A549 (cell line): ENCODE results near the gene COMMD9. TPM values are rescaled to one million over a fixed set of nuclear protein-coding genes. Genes with fewer than 3 reads are reported as not detected.
A peak's percentile ranks its signal among the peaks of the same experiment; 100 is the strongest.

Source experiments
- ATAC-seq, 2 experiments: fragments of 200-7000 bp in 1 of 2; fragments of >200 bp in 1 of 2; cut with Nextera tagmentation in 1 of 2; cut with Tn5 transposase in 1 of 2; 3 replicates each; pipeline versions ENCODE4 v1.8.0 to v1.9.1; 2018 to 2020; ENCODE audit warnings: mild to moderate bottlenecking in 1 of 2, moderate library complexity in 1 of 2
- CTCF ChIA-PET: fragments of 300-600 bp; sonication (Branson Sonifier 250); formaldehyde crosslinking; extraction: SDS; loops from one replicate; lab custom pipeline; 2021; ENCODE audit warnings: antibody characterized with exemption, inconsistent platforms; lab: Yijun Ruan, JAX
- POLR2A ChIA-PET: fragments of 350-600 bp; formaldehyde crosslinking; extraction: SDS; loops from one replicate; lab custom pipeline; 2021; ENCODE audit warnings: antibody characterized with exemption, inconsistent platforms; lab: Yijun Ruan, JAX
- DNase-seq, 2 experiments: peaks; one replicate each; pipeline versions ENCODE4 v3.0.0 to v3.0.0-alpha.2; 2011 to 2016; ENCODE audit warnings: low read depth in 1 of 2, low spot score in 1 of 2
- FAIRE-seq: peaks from 2 replicates; lab custom pipeline; 2011; peaks lifted over from hg19 to GRCh38; lab: Jason Lieb, UNC
- H3K27ac ChIP-seq, 2 experiments: fragments of >200 bp; sonication (Bioruptor Twin); formaldehyde crosslinking; 3 replicates each; pipeline ENCODE4 v1.5.1; 2016 to 2017
- H3K4me1 ChIP-seq: fragments of >200 bp; sonication (Bioruptor Twin); formaldehyde crosslinking; 3 replicates; pipeline ENCODE4 v1.6.1; 2016
- H3K4me2 ChIP-seq: fragments of >200 bp; sonication (Bioruptor Twin); formaldehyde crosslinking; 3 replicates; pipeline ENCODE4 v1.6.1; 2016
- H3K4me3 ChIP-seq: fragments of >200 bp; sonication (Bioruptor Twin); formaldehyde crosslinking; 3 replicates; pipeline ENCODE4 v1.5.1; 2016
- H3K9me3 ChIP-seq: fragments of >200 bp; sonication (Bioruptor Twin); formaldehyde crosslinking; 3 replicates; pipeline ENCODE4 v1.6.1; 2016
- BHLHE40 ChIP-seq: IDR thresholded peaks from 2 replicates; pipeline ENCODE4 v1.6.1; 2012; ENCODE audit warnings: low read depth, low read length, inconsistent platforms
- CHD2 ChIP-seq: fragments of 150-350 bp; IDR thresholded peaks from 2 replicates; pipeline ENCODE4 v1.6.1; 2014; ENCODE audit warnings: low read length; ENCODE audit not compliant: partially characterized antibody
- FOSB ChIP-seq: fragments of 250-450 bp; sonication (Bioruptor Pico); IDR thresholded peaks from 2 replicates; pipeline ENCODE4 v1.5.0; 2020; ENCODE audit warnings: mild to moderate bottlenecking, moderate library complexity
- FOSL2 ChIP-seq, 2 experiments: fragments of 450-650 bp in 1 of 2; fragments of >200 bp in 1 of 2; sonication (Bioruptor Twin) in 1 of 2; formaldehyde crosslinking; IDR thresholded peaks; 2 replicates each; pipeline versions ENCODE4 v1.5.0 to v1.6.1; 2016 to 2020; ENCODE audit warnings: mild to moderate bottlenecking in 1 of 2, moderate library complexity in 1 of 2
- HDAC2 ChIP-seq: fragments of 200-600 bp; sonication (generic); IDR thresholded peaks from 2 replicates; pipeline ENCODE4 v1.6.1; 2016
- HES2 ChIP-seq: fragments of >200 bp; sonication (Bioruptor Twin); formaldehyde crosslinking; IDR thresholded peaks from 2 replicates; pipeline ENCODE4 v1.6.1; 2016
- HEYL ChIP-seq: fragments of 250-450 bp; sonication (Bioruptor Pico); IDR thresholded peaks from 2 replicates; pipeline ENCODE4 v1.8.0; 2021; ENCODE audit warnings: mild to moderate bottlenecking, moderate library complexity
- HOXA7 ChIP-seq: fragments of 250-450 bp; sonication (Bioruptor Pico); IDR thresholded peaks from 2 replicates; pipeline ENCODE4 v1.5.0; 2020; ENCODE audit warnings: mild to moderate bottlenecking, moderate library complexity
- HOXB13 ChIP-seq: fragments of 250-450 bp; sonication (Bioruptor Pico); IDR thresholded peaks from 2 replicates; pipeline ENCODE4 v1.5.0; 2020; ENCODE audit warnings: low read depth, mild to moderate bottlenecking, moderate library complexity
- JUN ChIP-seq, 2 experiments: fragments of >200 bp; sonication (Bioruptor Twin); formaldehyde crosslinking; IDR thresholded peaks; 2 replicates in 1 of 2; 3 replicates in 1 of 2; pipeline ENCODE4 v1.6.1; 2016 to 2017
- KDM1A ChIP-seq: fragments of 200-600 bp; sonication (generic); IDR thresholded peaks from 2 replicates; pipeline ENCODE4 v1.6.1; 2016; ENCODE audit warnings: low read depth, mild to moderate bottlenecking
- KDM5A ChIP-seq: fragments of 200-600 bp; sonication (generic); IDR thresholded peaks from 2 replicates; pipeline ENCODE4 v1.6.1; 2016; ENCODE audit warnings: antibody characterized with exemption, mild to moderate bottlenecking
- MAX ChIP-seq: IDR thresholded peaks from 2 replicates; pipeline ENCODE4 v1.6.1; 2012
- NFE2L2 ChIP-seq: fragments of 150-350 bp; conservative IDR thresholded peaks from 2 replicates; pipeline ENCODE4 v1.6.1; 2014; ENCODE audit warnings: low read length
- NPAS2 ChIP-seq: fragments of 250-450 bp; sonication (Bioruptor Pico); IDR thresholded peaks from 2 replicates; pipeline ENCODE4 v1.8.0; 2022; ENCODE audit warnings: mild to moderate bottlenecking, moderate library complexity, borderline replicate concordance
- PHF8 ChIP-seq: fragments of 200-600 bp; sonication (generic); IDR thresholded peaks from 2 replicates; pipeline ENCODE4 v1.6.1; 2016; ENCODE audit warnings: low read depth, mild to moderate bottlenecking, antibody characterized with exemption, moderate library complexity, borderline replicate concordance
- POLR2A ChIP-seq: IDR thresholded peaks from 2 replicates; pipeline ENCODE4 v1.6.1; 2012; ENCODE audit warnings: mild to moderate bottlenecking, low read length
- TP53 ChIP-seq: fragments of 250-450 bp; sonication (Bioruptor Pico); IDR thresholded peaks from 2 replicates; pipeline ENCODE4 v1.5.0; 2021; ENCODE audit warnings: mild to moderate bottlenecking, moderate library complexity
- USF2 ChIP-seq: fragments of 450-650 bp; IDR thresholded peaks from 2 replicates; pipeline ENCODE4 v1.6.1; 2014; ENCODE audit warnings: antibody characterized with exemption
- ZFP36 ChIP-seq: fragments of 450-650 bp; IDR thresholded peaks from 2 replicates; pipeline ENCODE4 v1.6.1; 2014; ENCODE audit warnings: borderline replicate concordance; ENCODE audit not compliant: partially characterized antibody
- WGBS: methylation state at CpG from one replicate; pipeline ENCODE4 v1.1.6; 2017; ENCODE audit errors: missing lambda C conversion rate; 5-methylcytosine and 5-hydroxymethylcytosine counted together
- polyA minus RNA-seq: library from RNA; depleted of rRNA, polyadenylated mRNA; stranded (reverse); fragments of >200 nt; gene quantifications from 2 replicates; pipeline ENCODE4 v1.2.3, GENCODE V29; 2011; rRNA and poly(A)+ RNA removed
- polyA plus RNA-seq, 4 experiments: library from polyadenylated mRNA; depleted of rRNA in 3 of 4; stranded (reverse); fragments of >200 nt; fragmentation: RNase III in 1 of 4; extraction: RNeasy Plus Mini Kit Qiagen cat#74134 plus additional on column Dnase treatment in 1 of 4; gene quantifications; 2 replicates in 3 of 4; 3 replicates in 1 of 4; pipeline ENCODE4 v1.2.3, GENCODE V29; 2011 to 2017
- TF ChIP-seq, protein P1 (sequence below): fragments of >200 bp; sonication (Bioruptor Twin); formaldehyde crosslinking; IDR thresholded peaks from 3 replicates; pipeline ENCODE4 v1.6.1; 2016
- TF ChIP-seq, protein P2 (sequence below): fragments of 250-450 bp; sonication (Bioruptor Pico); IDR thresholded peaks from 2 replicates; pipeline ENCODE4 v1.5.0; 2021; ENCODE audit warnings: mild to moderate bottlenecking, moderate library complexity, borderline replicate concordance
- TF ChIP-seq, protein P3 (sequence below): IDR thresholded peaks from 2 replicates; pipeline ENCODE4 v1.6.1; 2012; ENCODE audit warnings: low read depth, borderline replicate concordance

The COMMD9 gene
- polyA plus RNA-seq (2011; rRNA removed) (37.3 and 44.3 TPM in 2 replicates), polyA plus RNA-seq (2017; fragmentation: RNase III; extraction: RNeasy Plus Mini Kit Qiagen cat#74134 plus additional on column Dnase treatment) (33.5 to 36.3 TPM (median 36.0 TPM) in 3 replicates), polyA minus RNA-seq (35.9 and 52.2 TPM in 2 replicates)
- polyA plus RNA-seq (2012; cell fraction: cytosol; rRNA removed), result 54.1 and 66.7 TPM in 2 replicates
- polyA plus RNA-seq (2012; cell fraction: nucleus; rRNA removed), result 29.8 and 38.9 TPM in 2 replicates

GRCh38 chr11:36289226-36289852 is at the start of gene COMMD9:
Gene COMMD9, minus strand, starts transcription at chr11:36289424. Its CDS starts 12 bp downstream, at chr11:36289412.
- ATAC-seq (peak; percentile 96 to 99), FAIRE-seq (no peak), DNase-seq (peak; percentile 94)
- Histone ChIP-seq H3K27ac (peak within 1 kb of the TSS; percentile 70 to 85), H3K9me3 (no peaks in the 10 kb centered on the region), H3K4me2 (peak within 1 kb of the TSS; percentile 97), H3K4me3 (peak within 1 kb of the TSS; percentile 98), H3K4me1 (peaks cover 6% of the 10 kb centered on the region; the same call in 1 of the 3 replicates)
- TF ChIP-seq POLR2A (peak; percentile 48), FOSB (CRISPR knock-in tag) (no peak), USF2 (peak; percentile 99), PHF8 (peak; percentile 79; the same call in 1 of the 2 replicates), HOXB13 (CRISPR knock-in tag) (no peak), FOSL2 (IDR thresholded peaks at IDR 0.05) (no peak), FOSL2 (CRISPR knock-in tag; IDR thresholded peaks at IDR 0.05) (peak; percentile 39), HEYL (0 out of 2 replicates have a peak, but pooled peaks have one; percentile 25), NPAS2 (CRISPR knock-in tag) (peak; percentile 91), HDAC2 (peak; percentile 95), BHLHE40 (no peak), MAX (peak; percentile 73), CHD2 (peak; percentile 53), KDM5A (peak; percentile 99), JUN (IDR thresholded peaks at IDR 0.05) (peak in 1 of 2 experiments; percentile 64; a peak in 2 of 5 replicates), NFE2L2 (no peak), ZFP36 (no peak)
- TF ChIP-seq, protein P1, sequence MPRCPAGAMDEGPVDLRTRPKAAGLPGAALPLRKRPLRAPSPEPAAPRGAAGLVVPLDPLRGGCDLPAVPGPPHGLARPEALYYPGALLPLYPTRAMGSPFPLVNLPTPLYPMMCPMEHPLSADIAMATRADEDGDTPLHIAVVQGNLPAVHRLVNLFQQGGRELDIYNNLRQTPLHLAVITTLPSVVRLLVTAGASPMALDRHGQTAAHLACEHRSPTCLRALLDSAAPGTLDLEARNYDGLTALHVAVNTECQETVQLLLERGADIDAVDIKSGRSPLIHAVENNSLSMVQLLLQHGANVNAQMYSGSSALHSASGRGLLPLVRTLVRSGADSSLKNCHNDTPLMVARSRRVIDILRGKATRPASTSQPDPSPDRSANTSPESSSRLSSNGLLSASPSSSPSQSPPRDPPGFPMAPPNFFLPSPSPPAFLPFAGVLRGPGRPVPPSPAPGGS, result no peak
- 4% methylated on average over 13 of the region's 31 CpGs for WGBS
- ChIA-PET POLR2A (interaction anchor here (1.0 kb wide), 1 partner anchor 10 kb away, joined by 7 read pairs; no protein-coding TSS in a partner anchor), CTCF (interaction anchor here (0.8 to 10.6 kb wide), 9 partner anchors 10 to 467 kb away, joined by 3 to 182 read pairs (median 3); partner anchors contain the start of gene TRAF6)

DNA sequence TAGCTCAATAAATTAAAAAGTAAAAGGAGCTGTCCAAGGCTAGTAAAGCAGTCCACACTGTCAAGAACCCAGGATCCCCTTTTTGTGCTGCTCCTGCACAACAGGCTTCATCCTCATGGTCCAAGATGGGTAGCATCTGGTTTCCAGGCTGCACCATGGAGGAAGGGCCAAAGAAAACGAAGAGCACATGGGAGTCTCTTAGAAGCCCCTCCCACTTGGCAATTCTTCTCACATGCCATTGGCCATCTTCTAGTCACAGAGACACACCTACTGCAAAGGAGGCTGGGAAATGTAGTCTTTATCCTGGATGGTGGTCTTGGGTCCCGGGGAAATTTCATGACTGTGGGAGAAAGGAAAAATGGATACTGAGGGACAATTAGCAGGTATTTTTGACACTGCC is 44.7 kb upstream of the COMMD9 start:
- Histone ChIP-seq H3K27ac (no peak overlapping the region), H3K9me3 (peaks cover 6% of the 10 kb centered on the region; the same call in 1 of the 3 replicates), H3K4me2 (no peak overlapping the region), H3K4me3 (no peak overlapping the region), H3K4me1 (no peaks in the 10 kb centered on the region)
- peak in 1 of 2 experiments; percentile 52 for DNase-seq
- peak in 1 of 2 experiments; percentile 84; a peak in 3 of 6 replicates for ATAC-seq
- ChIA-PET POLR2A (no interaction called here), CTCF (interaction anchor here (0.7 to 1.8 kb wide), 3 partner anchors 42 to 1432 kb away, joined by 3 to 4 read pairs (median 3); no protein-coding TSS in a partner anchor)
- WGBS, result 42% methylated on average over 2 of the region's 2 CpGs
- FAIRE-seq, result no peak
- TF ChIP-seq, protein P2, sequence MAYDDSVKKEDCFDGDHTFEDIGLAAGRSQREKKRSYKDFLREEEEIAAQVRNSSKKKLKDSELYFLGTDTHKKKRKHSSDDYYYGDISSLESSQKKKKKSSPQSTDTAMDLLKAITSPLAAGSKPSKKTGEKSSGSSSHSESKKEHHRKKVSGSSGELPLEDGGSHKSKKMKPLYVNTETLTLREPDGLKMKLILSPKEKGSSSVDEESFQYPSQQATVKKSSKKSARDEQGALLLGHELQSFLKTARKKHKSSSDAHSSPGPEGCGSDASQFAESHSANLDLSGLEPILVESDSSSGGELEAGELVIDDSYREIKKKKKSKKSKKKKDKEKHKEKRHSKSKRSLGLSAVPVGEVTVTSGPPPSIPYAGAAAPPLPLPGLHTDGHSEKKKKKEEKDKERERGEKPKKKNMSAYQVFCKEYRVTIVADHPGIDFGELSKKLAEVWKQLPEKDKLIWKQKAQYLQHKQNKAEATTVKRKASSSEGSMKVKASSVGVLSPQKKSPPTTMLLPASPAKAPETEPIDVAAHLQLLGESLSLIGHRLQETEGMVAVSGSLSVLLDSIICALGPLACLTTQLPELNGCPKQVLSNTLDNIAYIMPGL, result no peak
- no peak for TF ChIP-seq KDM1A
- no peak for TF ChIP-seq HES2
- TF ChIP-seq, protein P3, sequence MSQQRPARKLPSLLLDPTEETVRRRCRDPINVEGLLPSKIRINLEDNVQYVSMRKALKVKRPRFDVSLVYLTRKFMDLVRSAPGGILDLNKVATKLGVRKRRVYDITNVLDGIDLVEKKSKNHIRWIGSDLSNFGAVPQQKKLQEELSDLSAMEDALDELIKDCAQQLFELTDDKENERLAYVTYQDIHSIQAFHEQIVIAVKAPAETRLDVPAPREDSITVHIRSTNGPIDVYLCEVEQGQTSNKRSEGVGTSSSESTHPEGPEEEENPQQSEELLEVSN, result no peak
- no peak for TF ChIP-seq TP53 (CRISPR knock-in tag)
- no peak for TF ChIP-seq NPAS2 (CRISPR knock-in tag)
- no peak for TF ChIP-seq MAX
- no peak for TF ChIP-seq HOXA7 (CRISPR knock-in tag)
- TF ChIP-seq, all 56 proteins: peak for 0
